ENCODE data around the gene DGKD.

DNA sequence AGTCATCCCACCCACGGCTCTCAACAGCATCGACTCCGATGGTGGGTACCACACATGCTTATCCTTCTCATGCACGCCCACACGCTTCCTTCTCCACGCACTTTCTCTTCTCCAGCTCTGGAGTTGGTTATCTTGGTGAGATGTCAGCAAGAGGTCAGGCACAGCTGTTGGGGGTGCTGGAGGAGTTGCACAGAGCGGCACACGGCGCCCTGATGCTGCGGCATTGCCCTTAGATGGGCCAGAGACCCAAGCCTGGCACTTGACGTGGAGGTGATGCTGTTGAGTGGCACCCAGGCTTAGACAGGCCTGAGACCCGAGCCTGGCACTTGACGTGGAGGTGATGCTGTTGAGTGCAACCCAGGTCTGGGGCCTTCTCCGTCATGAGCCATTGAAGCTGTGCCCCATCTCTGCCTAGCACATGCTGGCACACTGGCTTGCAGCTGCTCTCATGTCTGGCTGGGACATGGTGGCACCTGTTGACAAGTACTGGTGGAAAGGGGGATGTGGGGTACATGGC, 83.2 kb downstream of the DGKD start:
- TF ChIP-seq, protein P1, sequence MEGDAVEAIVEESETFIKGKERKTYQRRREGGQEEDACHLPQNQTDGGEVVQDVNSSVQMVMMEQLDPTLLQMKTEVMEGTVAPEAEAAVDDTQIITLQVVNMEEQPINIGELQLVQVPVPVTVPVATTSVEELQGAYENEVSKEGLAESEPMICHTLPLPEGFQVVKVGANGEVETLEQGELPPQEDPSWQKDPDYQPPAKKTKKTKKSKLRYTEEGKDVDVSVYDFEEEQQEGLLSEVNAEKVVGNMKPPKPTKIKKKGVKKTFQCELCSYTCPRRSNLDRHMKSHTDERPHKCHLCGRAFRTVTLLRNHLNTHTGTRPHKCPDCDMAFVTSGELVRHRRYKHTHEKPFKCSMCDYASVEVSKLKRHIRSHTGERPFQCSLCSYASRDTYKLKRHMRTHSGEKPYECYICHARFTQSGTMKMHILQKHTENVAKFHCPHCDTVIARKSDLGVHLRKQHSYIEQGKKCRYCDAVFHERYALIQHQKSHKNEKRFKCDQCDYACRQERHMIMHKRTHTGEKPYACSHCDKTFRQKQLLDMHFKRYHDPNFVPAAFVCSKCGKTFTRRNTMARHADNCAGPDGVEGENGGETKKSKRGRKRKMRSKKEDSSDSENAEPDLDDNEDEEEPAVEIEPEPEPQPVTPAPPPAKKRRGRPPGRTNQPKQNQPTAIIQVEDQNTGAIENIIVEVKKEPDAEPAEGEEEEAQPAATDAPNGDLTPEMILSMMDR (IDR thresholded peaks at IDR 0.05), result no peak
- no peak for TF ChIP-seq POLR2A (IDR thresholded peaks at IDR 0.05)
